HEK293T (cell line): ENCODE measurements around the gene KREMEN1.

Experiments
- CTCF ChIA-PET: fragments of 350-600 bp; formaldehyde crosslinking; extraction: SDS; loops from one replicate; lab custom pipeline; 2021; ENCODE audit warnings: antibody characterized with exemption, inconsistent platforms; lab: Yijun Ruan, JAX
- POLR2A ChIA-PET: fragments of 350-600 bp; formaldehyde crosslinking; extraction: SDS; loops from one replicate; lab custom pipeline; 2020; ENCODE audit warnings: antibody characterized with exemption, inconsistent platforms; lab: Yijun Ruan, JAX
- DNase-seq: peaks from one replicate; pipeline ENCODE4 v3.0.0; 2012; ENCODE audit warnings: mixed read lengths; ENCODE audit errors: extremely low spot score
- ARNT ChIP-seq: fragments of 450-650 bp; IDR thresholded peaks from 2 replicates; pipeline ENCODE4 v1.6.1; 2017; ENCODE audit warnings: mild to moderate bottlenecking
- BHLHE40 ChIP-seq: fragments of 450-650 bp; IDR thresholded peaks from 2 replicates; pipeline ENCODE4 v1.6.1; 2016; ENCODE audit warnings: mild to moderate bottlenecking, moderate library complexity, borderline replicate concordance
- CTBP1 ChIP-seq: fragments of 450-650 bp; IDR thresholded peaks from 2 replicates; pipeline ENCODE4 v1.6.1; 2016; ENCODE audit warnings: borderline replicate concordance
- ELF4 ChIP-seq: fragments of 450-650 bp; IDR thresholded peaks from 2 replicates; pipeline ENCODE4 v1.6.1; 2017; ENCODE audit warnings: antibody characterized with exemption
- FOXA1 ChIP-seq: fragments of 450-650 bp; IDR thresholded peaks from 2 replicates; pipeline ENCODE4 v1.6.1; 2016; ENCODE audit warnings: mild to moderate bottlenecking
- FOXK2 ChIP-seq: fragments of 450-650 bp; IDR thresholded peaks from 2 replicates; pipeline ENCODE4 v1.6.1; 2016; ENCODE audit warnings: mild to moderate bottlenecking
- FOXM1 ChIP-seq: fragments of 450-650 bp; IDR thresholded peaks from 2 replicates; pipeline ENCODE4 v1.6.1; 2017; ENCODE audit warnings: mild to moderate bottlenecking, borderline replicate concordance
- HDGF ChIP-seq: fragments of 450-650 bp; IDR thresholded peaks from 2 replicates; pipeline ENCODE4 v1.6.1; 2017; ENCODE audit warnings: antibody characterized with exemption, borderline replicate concordance
- L3MBTL2 ChIP-seq: fragments of 450-650 bp; conservative IDR thresholded peaks from 2 replicates; pipeline ENCODE4 v1.6.1; 2016; ENCODE audit warnings: mild to moderate bottlenecking
- LEF1 ChIP-seq: fragments of 450-650 bp; IDR thresholded peaks from 2 replicates; pipeline ENCODE4 v1.6.1; 2017; ENCODE audit warnings: mild to moderate bottlenecking, borderline replicate concordance
- NFRKB ChIP-seq: fragments of 450-650 bp; IDR thresholded peaks from 2 replicates; pipeline ENCODE4 v1.6.1; 2016; ENCODE audit warnings: mild to moderate bottlenecking, moderate library complexity
- PKNOX1 ChIP-seq: fragments of 450-650 bp; IDR thresholded peaks from 2 replicates; pipeline ENCODE4 v1.6.1; 2016
- SP1 ChIP-seq: fragments of 450-650 bp; IDR thresholded peaks from 2 replicates; pipeline ENCODE4 v1.6.1; 2017
- SUZ12 ChIP-seq: fragments of 450-650 bp; IDR thresholded peaks from 2 replicates; pipeline ENCODE4 v1.6.1; 2016; ENCODE audit warnings: mild to moderate bottlenecking
- TARDBP ChIP-seq: fragments of 450-650 bp; IDR thresholded peaks from 2 replicates; pipeline ENCODE4 v1.6.1; 2016
- ZNF384 ChIP-seq: fragments of 450-650 bp; IDR thresholded peaks from 2 replicates; pipeline ENCODE4 v1.6.1; 2016

Gene KREMEN1

GRCh38 chr22:29044657-29045176, 28.1 kb upstream of the KREMEN1 start:
- ChIA-PET CTCF (interaction anchor here (1.0 kb wide), 1 partner anchor 93 kb away, joined by 3 read pairs; no protein-coding TSS in a partner anchor), POLR2A (no interaction called here)
- no peak for TF ChIP-seq ELF4
- no peak for TF ChIP-seq SP1
- no peak for TF ChIP-seq FOXK2
- no peak for TF ChIP-seq CTBP1
- no peak for TF ChIP-seq NFRKB
- no peak for TF ChIP-seq ZNF384
- no peak for TF ChIP-seq FOXA1
- TF ChIP-seq TARDBP, result no peak
- TF ChIP-seq LEF1, result no peak
- TF ChIP-seq FOXM1, result no peak
- TF ChIP-seq SUZ12, result no peak
- TF ChIP-seq L3MBTL2, result no peak
- TF ChIP-seq BHLHE40, result no peak
- no peak for TF ChIP-seq PKNOX1
- TF ChIP-seq ARNT, result no peak
- no peak for TF ChIP-seq HDGF
- DNase-seq, result no peak

GRCh38 chr22:29048822-29049654, 23.8 kb upstream of the KREMEN1 start:
- ChIA-PET CTCF (interaction anchor here (1.6 kb wide), 1 partner anchor 8 kb away, joined by 4 read pairs; no protein-coding TSS in a partner anchor), POLR2A (interaction anchor here (0.7 kb wide), 1 partner anchor 18 kb away, joined by 3 read pairs; no protein-coding TSS in a partner anchor)
- no peak for DNase-seq
- TF ChIP-seq FOXM1, result no peak
- no peak for TF ChIP-seq TARDBP
- no peak for TF ChIP-seq FOXK2
- TF ChIP-seq L3MBTL2, result no peak
- no peak for TF ChIP-seq SUZ12
- no peak for TF ChIP-seq ARNT
- TF ChIP-seq NFRKB, result no peak
- TF ChIP-seq BHLHE40, result no peak
- no peak for TF ChIP-seq HDGF
- TF ChIP-seq ELF4, result no peak

- TF ChIP-seq FOXM1 (no peak), HDGF (no peak), SUZ12 (no peak), BHLHE40 (no peak), CTBP1 (no peak), NFRKB (no peak), ARNT (no peak), LEF1 (no peak), TARDBP (no peak), ZNF384 (no peak), L3MBTL2 (no peak), FOXA1 (no peak), PKNOX1 (no peak), ELF4 (no peak), FOXK2 (no peak), SP1 (no peak)
- POLR2A ChIA-PET, result interaction anchor here (0.7 kb wide), 1 partner anchor 19 kb away, joined by 3 read pairs; no protein-coding TSS in a partner anchor
- CTCF ChIA-PET, result interaction anchor here (1.6 kb wide), 1 partner anchor 9 kb away, joined by 4 read pairs; no protein-coding TSS in a partner anchor
- DNase-seq, result no peak
These were observed 23.1 kb upstream of the KREMEN1 start for GRCh38 chr22:29049655-29050263.

GRCh38 chr22:29050457-29050856, 22.4 kb upstream of the KREMEN1 start:
- POLR2A ChIA-PET, result no interaction called here
- TF ChIP-seq ELF4, result no peak
- TF ChIP-seq HDGF, result no peak
- no peak for TF ChIP-seq PKNOX1
- DNase-seq, result no peak
- CTCF ChIA-PET, result no interaction called here

GRCh38 chr22:29053048-29053702, 19.7 kb upstream of the KREMEN1 start:
- ChIA-PET POLR2A (interaction anchor here (1.5 kb wide), 1 partner anchor 29 kb away, joined by 3 read pairs; no protein-coding TSS in a partner anchor), CTCF (interaction anchor here (0.5 to 1.8 kb wide), 2 partner anchors 12 to 394 kb away, joined by 3 to 8 read pairs; no protein-coding TSS in a partner anchor)
- TF ChIP-seq LEF1 (no peak), FOXM1 (no peak), L3MBTL2 (no peak), HDGF (no peak), CTBP1 (no peak), BHLHE40 (no peak), ARNT (no peak), TARDBP (no peak), FOXA1 (no peak), PKNOX1 (no peak), NFRKB (no peak), SP1 (no peak), FOXK2 (no peak)
- no peak for DNase-seq
